Smooth muscle cell (in vitro differentiated cells): ENCODE data around the gene MRPL20. TPM values are rescaled to one million over a fixed set of nuclear protein-coding genes. Genes with fewer than 3 reads are reported as not detected.

ENCODE experiments used
- DNase-seq: peaks from one replicate; lab custom pipeline; 2025; ENCODE audit not compliant: unreplicated experiment; lab: John Stamatoyannopoulos, UW
- H2AFZ ChIP-seq: fragments of 200-600 bp; sonication (generic); 2 replicates; pipeline ENCODE4 v1.6.0; 2016; ENCODE audit warnings: antibody characterized with exemption, low read depth, mild to moderate bottlenecking
- H3F3A ChIP-seq: fragments of 200-600 bp; sonication (generic); 2 replicates; pipeline ENCODE4 v1.6.0; 2017; ENCODE audit warnings: antibody characterized with exemption, low read depth
- H3K27ac ChIP-seq: fragments of 200-600 bp; sonication (generic); 2 replicates; pipeline ENCODE4 v1.5.1; 2016; ENCODE audit warnings: low read depth, mild to moderate bottlenecking
- H3K27me3 ChIP-seq: fragments of 200-600 bp; sonication (generic); 2 replicates; pipeline ENCODE4 v1.6.1; 2016; ENCODE audit warnings: low read depth, mild to moderate bottlenecking
- H3K36me3 ChIP-seq: fragments of 200-600 bp; sonication (generic); 2 replicates; pipeline ENCODE4 v1.5.1; 2016; ENCODE audit warnings: low read depth
- H3K4me1 ChIP-seq: fragments of 200-600 bp; sonication (generic); 2 replicates; pipeline ENCODE4 v1.5.1; 2016; ENCODE audit warnings: low read depth
- H3K4me2 ChIP-seq: fragments of 200-600 bp; sonication (generic); 2 replicates; pipeline ENCODE4 v1.6.0; 2016; ENCODE audit warnings: mild to moderate bottlenecking
- H3K4me3 ChIP-seq: fragments of 200-600 bp; sonication (generic); 2 replicates; pipeline ENCODE4 v1.5.1; 2016; ENCODE audit warnings: mild to moderate bottlenecking
- H3K79me2 ChIP-seq: fragments of 200-600 bp; sonication (generic); 2 replicates; pipeline ENCODE4 v1.6.0; 2016; ENCODE audit warnings: low read depth, mild to moderate bottlenecking
- H3K9ac ChIP-seq: fragments of 200-600 bp; sonication (generic); 2 replicates; pipeline ENCODE4 v1.6.0; 2016; ENCODE audit warnings: low read depth
- H3K9me3 ChIP-seq: fragments of 200-600 bp; sonication (generic); replicated peaks from 2 replicates; pipeline ENCODE4 v1.5.1; 2016; ENCODE audit warnings: low read depth
- H4K20me1 ChIP-seq: fragments of 200-600 bp; sonication (generic); 2 replicates; pipeline ENCODE4 v1.6.0; 2016; ENCODE audit warnings: low read depth
- WGBS: methylation state at CpG from one replicate; pipeline ENCODE4 v1.1.7; 2016; ENCODE audit warnings: low lambda C conversion rate; 5-methylcytosine and 5-hydroxymethylcytosine counted together
- polyA plus RNA-seq: library from polyadenylated mRNA; unstranded; fragments of >200 nt; fragmentation: Nextera tagmentation; extraction: Ambion mirVana; gene quantifications from 2 replicates; pipeline ENCODE4 v1.2.1, GENCODE V29; 2016
- total RNA-seq: library from RNA; depleted of rRNA; stranded (reverse); fragments of >200 nt; gene quantifications from 2 replicates; pipeline ENCODE4 v1.2.3, GENCODE V29; 2014
- TF ChIP-seq, protein P1 (sequence below): fragments of 200-600 bp; sonication (generic); IDR thresholded peaks from 2 replicates; pipeline ENCODE4 v1.5.1; 2017; ENCODE audit warnings: borderline replicate concordance, mild to moderate bottlenecking, antibody characterized with exemption; ENCODE audit not compliant: insufficient read depth, poor library complexity, severe bottlenecking

Gene MRPL20
- total and polyA plus RNA-seq, 2 experiments from 2014 or later, result 99.6 to 147 TPM

DNA sequence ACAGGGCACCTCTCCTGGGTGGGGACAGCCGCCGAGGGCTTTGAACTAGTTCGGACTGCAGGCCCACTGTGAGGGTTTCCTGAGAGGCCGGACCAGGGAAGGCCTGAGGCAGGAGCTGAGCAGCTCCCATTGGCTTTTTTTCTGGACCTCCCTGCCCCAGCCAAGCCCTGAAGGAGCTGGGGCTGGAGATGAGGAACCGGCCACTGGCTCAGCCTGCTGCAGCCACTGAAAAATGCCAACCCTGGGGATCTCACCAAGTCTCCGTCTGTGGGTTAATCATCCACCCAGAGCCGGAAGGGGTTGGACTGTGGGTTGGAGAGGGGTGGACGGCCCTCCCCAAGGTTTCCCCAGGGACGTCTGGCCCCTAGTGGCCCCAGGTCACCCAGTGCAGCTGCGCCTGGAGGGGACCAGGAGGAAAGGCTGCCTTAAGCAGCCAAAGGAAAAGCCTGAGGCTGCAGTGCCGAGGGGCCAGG is 30.8 kb upstream of the MRPL20 start:
- TF ChIP-seq, protein P1, sequence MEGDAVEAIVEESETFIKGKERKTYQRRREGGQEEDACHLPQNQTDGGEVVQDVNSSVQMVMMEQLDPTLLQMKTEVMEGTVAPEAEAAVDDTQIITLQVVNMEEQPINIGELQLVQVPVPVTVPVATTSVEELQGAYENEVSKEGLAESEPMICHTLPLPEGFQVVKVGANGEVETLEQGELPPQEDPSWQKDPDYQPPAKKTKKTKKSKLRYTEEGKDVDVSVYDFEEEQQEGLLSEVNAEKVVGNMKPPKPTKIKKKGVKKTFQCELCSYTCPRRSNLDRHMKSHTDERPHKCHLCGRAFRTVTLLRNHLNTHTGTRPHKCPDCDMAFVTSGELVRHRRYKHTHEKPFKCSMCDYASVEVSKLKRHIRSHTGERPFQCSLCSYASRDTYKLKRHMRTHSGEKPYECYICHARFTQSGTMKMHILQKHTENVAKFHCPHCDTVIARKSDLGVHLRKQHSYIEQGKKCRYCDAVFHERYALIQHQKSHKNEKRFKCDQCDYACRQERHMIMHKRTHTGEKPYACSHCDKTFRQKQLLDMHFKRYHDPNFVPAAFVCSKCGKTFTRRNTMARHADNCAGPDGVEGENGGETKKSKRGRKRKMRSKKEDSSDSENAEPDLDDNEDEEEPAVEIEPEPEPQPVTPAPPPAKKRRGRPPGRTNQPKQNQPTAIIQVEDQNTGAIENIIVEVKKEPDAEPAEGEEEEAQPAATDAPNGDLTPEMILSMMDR, result no peak
- Histone ChIP-seq H3K36me3 (no peaks in the 10 kb centered on the region), H3K27me3 (no peaks in the 10 kb centered on the region), H3K9me3 (no peaks in the 10 kb centered on the region), H4K20me1 (peaks cover 26% of the 10 kb centered on the region), H3K27ac (no peak overlapping the region), H3K4me3 (no peak overlapping the region), H3K79me2 (peaks cover 16% of the 10 kb centered on the region), H3K9ac (no peak overlapping the region), H3K4me2 (peak overlapping the region; percentile 97), H2AFZ (no peak overlapping the region), H3F3A (peaks cover 14% of the 10 kb centered on the region), H3K4me1 (peaks cover 31% of the 10 kb centered on the region)
- WGBS, result 48% methylated on average over 11 of the region's 11 CpGs
- no peak for DNase-seq

DNA sequence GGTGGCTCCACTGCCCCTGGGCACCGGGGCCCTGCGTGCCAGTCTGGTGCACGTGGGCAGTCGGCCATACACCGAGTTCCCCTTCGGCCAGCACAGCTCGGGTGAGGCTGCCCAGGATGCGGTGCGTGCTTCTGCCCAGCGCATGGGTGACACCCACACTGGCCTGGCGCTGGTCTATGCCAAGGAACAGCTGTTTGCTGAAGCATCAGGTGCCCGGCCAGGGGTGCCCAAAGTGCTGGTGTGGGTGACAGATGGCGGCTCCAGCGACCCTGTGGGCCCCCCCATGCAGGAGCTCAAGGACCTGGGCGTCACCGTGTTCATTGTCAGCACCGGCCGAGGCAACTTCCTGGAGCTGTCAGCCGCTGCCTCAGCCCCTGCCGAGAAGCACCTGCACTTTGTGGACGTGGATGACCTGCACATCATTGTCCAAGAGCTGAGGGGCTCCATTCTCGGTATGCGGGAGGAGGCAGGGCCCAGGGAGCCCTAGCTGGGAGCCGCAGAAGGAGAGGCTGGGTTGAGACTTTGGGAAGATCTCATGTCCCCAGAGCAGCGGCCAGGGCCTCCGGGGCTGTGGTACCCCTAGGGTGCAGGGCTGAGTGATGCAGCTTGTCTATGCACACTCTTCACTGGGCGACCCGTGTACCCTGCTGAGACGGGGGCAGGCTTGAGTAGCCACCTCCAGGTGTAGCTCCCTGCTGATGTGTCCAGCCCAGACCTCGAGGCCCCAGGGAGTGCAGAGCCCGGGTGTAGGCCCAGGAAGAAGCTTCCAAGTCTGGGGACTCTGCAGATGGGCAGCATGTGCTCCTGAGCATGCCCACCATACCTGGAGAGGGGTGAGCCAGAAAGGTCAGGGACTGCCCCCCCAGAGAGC is 30.2 kb upstream of the MRPL20 start:
- peak overlapping the region; percentile 97 for H3K4me2 ChIP-seq
- no peak for DNase-seq
- H3K36me3 ChIP-seq, result no peaks in the 10 kb centered on the region
- no peaks in the 10 kb centered on the region for H3K27me3 ChIP-seq
- H3K27ac ChIP-seq, result no peak overlapping the region
- 91% methylated on average over 31 of the region's 31 CpGs for WGBS
- H3K9ac ChIP-seq, result no peak overlapping the region
- no peak overlapping the region for H2AFZ ChIP-seq
- peaks cover 38% of the 10 kb centered on the region for H3K4me1 ChIP-seq
- peak overlapping the region; percentile 59 for H3K4me3 ChIP-seq
- H4K20me1 ChIP-seq, result peaks cover 26% of the 10 kb centered on the region
- H3F3A ChIP-seq, result peaks cover 14% of the 10 kb centered on the region
- TF ChIP-seq, protein P1, result no peak
- H3K9me3 ChIP-seq, result no peaks in the 10 kb centered on the region
- H3K79me2 ChIP-seq, result peaks cover 16% of the 10 kb centered on the region

DNA sequence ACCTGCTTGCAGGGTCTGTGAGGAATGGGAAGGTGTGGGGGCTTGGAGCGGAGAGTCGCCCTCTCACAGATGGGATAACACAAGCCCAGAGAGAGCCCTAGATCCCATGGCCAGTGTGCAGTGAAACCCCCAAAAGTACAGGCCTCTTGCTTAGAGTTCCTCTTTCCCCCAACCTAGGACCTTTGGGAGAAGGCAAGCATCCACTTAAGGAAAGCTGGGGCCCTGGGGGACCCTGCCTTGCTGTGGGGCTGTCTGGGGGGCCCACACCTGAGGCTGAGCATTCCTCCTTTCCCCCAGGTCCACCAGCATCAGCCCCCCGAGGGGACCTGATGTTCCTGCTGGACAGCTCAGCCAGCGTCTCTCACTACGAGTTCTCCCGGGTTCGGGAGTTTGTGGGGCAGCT is 29.5 kb upstream of the MRPL20 start:
- Histone ChIP-seq H3K27me3 (no peaks in the 10 kb centered on the region), H3K27ac (no peak overlapping the region), H3K9me3 (no peaks in the 10 kb centered on the region), H3K79me2 (peaks cover 16% of the 10 kb centered on the region), H3K9ac (peak overlapping the region; percentile 43), H3K4me2 (peak overlapping the region; percentile 97), H3F3A (peaks cover 14% of the 10 kb centered on the region), H3K36me3 (no peaks in the 10 kb centered on the region), H2AFZ (no peak overlapping the region), H3K4me3 (peak overlapping the region; percentile 59), H4K20me1 (peaks cover 26% of the 10 kb centered on the region), H3K4me1 (peaks cover 44% of the 10 kb centered on the region)
- TF ChIP-seq, protein P1, result no peak
- WGBS, result 91% methylated on average over 7 of the region's 7 CpGs
- no peak for DNase-seq
